Thyroid gland (tissue), 4 donors: ENCODE data around the gene NSDHL.

Experiments used
- CTCF ChIP-seq, 6 experiments: fragments of 200-600 bp in 3 of 6; fragments of 450-650 bp in 3 of 6; sonication (generic) in 3 of 6; IDR thresholded peaks; one replicate each; pipeline ENCODE4 v1.5.1; 2016 to 2019; ENCODE audit warnings: antibody characterized with exemption in 6 of 6, mild to moderate bottlenecking in 2 of 6, inconsistent platforms in 1 of 6, moderate library complexity in 1 of 6
- POLR2A ChIP-seq, 2 donors: fragments of 450-650 bp; IDR thresholded peaks; one replicate each; pipeline ENCODE4 v1.6.1; 2017; ENCODE audit warnings: antibody characterized with exemption in 2 of 2, mild to moderate bottlenecking in 2 of 2, moderate library complexity in 1 of 2

- TF ChIP-seq POLR2A (IDR thresholded peaks at IDR 0.05) (no peak), CTCF (IDR thresholded peaks at IDR 0.05) (no peak)
Measured at GRCh38 chrX:152861116-152861515, 30.3 kb downstream of the NSDHL start.
